Mesendoderm (in vitro differentiated cells): ENCODE measurements around the gene CAPZB.

Source experiments
- DNase-seq: peaks from one replicate; pipeline ENCODE4 v3.0.0; 2013
- H2AK5ac ChIP-seq: 2 replicates; pipeline ENCODE4 v1.6.1; 2013; ENCODE audit warnings: low read length, inconsistent platforms
- H2BK120ac ChIP-seq: 2 replicates; pipeline ENCODE4 v1.6.1; 2013; ENCODE audit warnings: low read depth, mild to moderate bottlenecking, low read length, moderate library complexity, mixed read lengths
- H2BK15ac ChIP-seq: replicated peaks from 2 replicates; pipeline ENCODE4 v1.6.1; 2013; ENCODE audit warnings: low read depth, mild to moderate bottlenecking, moderate library complexity
- H2BK5ac ChIP-seq: 2 replicates; pipeline ENCODE4 v1.6.1; 2013; ENCODE audit warnings: low read length, inconsistent platforms
- H3K18ac ChIP-seq: 2 replicates; pipeline ENCODE4 v1.6.1; 2013; ENCODE audit warnings: mild to moderate bottlenecking, low read length, mixed read lengths
- H3K23ac ChIP-seq: one replicate; pipeline ENCODE4 v1.6.1; 2013; ENCODE audit warnings: low read length
- H3K27ac ChIP-seq: 2 replicates; pipeline ENCODE4 v1.5.1; 2013; ENCODE audit warnings: low read depth, mild to moderate bottlenecking, inconsistent platforms, low read length, moderate library complexity
- H3K27me3 ChIP-seq: 2 replicates; pipeline ENCODE4 v1.6.1; 2013; ENCODE audit warnings: low read length, control low read depth, mild to moderate bottlenecking, inconsistent platforms; ENCODE audit not compliant: insufficient read depth, poor library complexity
- H3K36me3 ChIP-seq: 2 replicates; pipeline ENCODE4 v1.6.1; 2013; ENCODE audit warnings: low read length, inconsistent platforms; ENCODE audit not compliant: control insufficient read depth, insufficient read depth
- H3K4ac ChIP-seq: one replicate; pipeline ENCODE4 v1.6.1; 2013; ENCODE audit warnings: low read depth, mild to moderate bottlenecking, low read length, moderate library complexity
- H3K4me1 ChIP-seq: 2 replicates; pipeline ENCODE4 v1.6.1; 2013; ENCODE audit warnings: low read depth, low read length, inconsistent platforms; ENCODE audit not compliant: control insufficient read depth
- H3K4me2 ChIP-seq: 2 replicates; pipeline ENCODE4 v1.6.1; 2013; ENCODE audit warnings: low read length
- H3K4me3 ChIP-seq: 2 replicates; pipeline ENCODE4 v1.5.1; 2013; ENCODE audit warnings: mild to moderate bottlenecking, low read length
- H3K56ac ChIP-seq: one replicate; pipeline ENCODE4 v1.6.1; 2013; ENCODE audit warnings: low read length
- H3K79me1 ChIP-seq: 2 replicates; pipeline ENCODE4 v1.6.1; 2013; ENCODE audit warnings: low read length, inconsistent platforms
- H3K79me2 ChIP-seq: 2 replicates; pipeline ENCODE4 v1.6.1; 2013; ENCODE audit warnings: mild to moderate bottlenecking, low read length; ENCODE audit not compliant: control insufficient read depth, insufficient read depth
- H3K9ac ChIP-seq: 2 replicates; pipeline ENCODE4 v1.6.1; 2013; ENCODE audit warnings: low read length, inconsistent platforms
- H4K5ac ChIP-seq: one replicate; pipeline ENCODE4 v1.6.1; 2013; ENCODE audit warnings: low read length
- H4K8ac ChIP-seq: one replicate; pipeline ENCODE4 v1.6.1; 2013; ENCODE audit warnings: low read depth, mild to moderate bottlenecking, control low read depth, low read length, moderate library complexity
- WGBS: extraction: QIAGEN DNeasy Blood & Tissue Kit; methylation state at CpG from one replicate; pipeline ENCODE4 v1.1.7; 2013; ENCODE audit warnings: low lambda C conversion rate, missing lambda C conversion rate; ENCODE audit not compliant: insufficient coverage; ENCODE audit errors: extremely low coverage; 5-methylcytosine and 5-hydroxymethylcytosine counted together

The CAPZB gene

GRCh38 chr1:19443326-19443725 lies 42.0 kb downstream of the CAPZB start:
- Histone ChIP-seq H3K56ac (no peak overlapping the region), H3K27ac (no peak overlapping the region)

GRCh38 chr1:19442154-19443096 lies 42.9 kb downstream of the CAPZB start:
- H3K4ac ChIP-seq, result no peak overlapping the region
- H3K36me3 ChIP-seq, result no peaks in the 10 kb centered on the region
- H3K4me3 ChIP-seq, result no peak overlapping the region
- no peak overlapping the region for H2AK5ac ChIP-seq
- no peak overlapping the region for H3K56ac ChIP-seq
- no peaks in the 10 kb centered on the region for H3K4me1 ChIP-seq
- no peak overlapping the region for H3K18ac ChIP-seq
- no peak overlapping the region for H4K5ac ChIP-seq
- DNase-seq, result no peak
- no peak overlapping the region for H2BK15ac ChIP-seq
- H2BK120ac ChIP-seq, result no peak overlapping the region
- no peaks in the 10 kb centered on the region for H3K27me3 ChIP-seq
- H3K9ac ChIP-seq, result no peak overlapping the region
- no peak overlapping the region for H3K4me2 ChIP-seq
- H3K79me1 ChIP-seq, result peaks cover 37% of the 10 kb centered on the region
- peaks cover 76% of the 10 kb centered on the region for H3K79me2 ChIP-seq
- no CpG with 5 or more reads among the region's 22 CpGs for WGBS
- no peak overlapping the region for H2BK5ac ChIP-seq
- no peak overlapping the region for H3K27ac ChIP-seq
- no peak overlapping the region for H4K8ac ChIP-seq
- H3K23ac ChIP-seq, result no peak overlapping the region

More at GRCh38 chr1:19443326-19443725, 42.0 kb downstream of the CAPZB start:
- no CpG with 5 or more reads among the region's 4 CpGs for WGBS
- Histone ChIP-seq H4K8ac (no peak overlapping the region), H2AK5ac (no peak overlapping the region), H3K27me3 (no peaks in the 10 kb centered on the region), H3K36me3 (no peaks in the 10 kb centered on the region), H3K9ac (no peak overlapping the region), H2BK120ac (no peak overlapping the region), H3K4me3 (no peak overlapping the region), H3K4me2 (no peak overlapping the region), H4K5ac (no peak overlapping the region), H2BK5ac (no peak overlapping the region), H2BK15ac (no peak overlapping the region), H3K79me1 (peaks cover 37% of the 10 kb centered on the region), H3K4ac (no peak overlapping the region), H3K18ac (no peak overlapping the region), H3K4me1 (no peaks in the 10 kb centered on the region), H3K23ac (no peak overlapping the region), H3K79me2 (peaks cover 76% of the 10 kb centered on the region)
- no peak for DNase-seq

GRCh38 chr1:19441048-19441780 lies 44.1 kb downstream of the CAPZB start:
- Histone ChIP-seq H3K79me1 (peaks cover 40% of the 10 kb centered on the region), H2AK5ac (no peak overlapping the region), H3K79me2 (peaks cover 80% of the 10 kb centered on the region), H3K56ac (no peak overlapping the region), H2BK15ac (no peak overlapping the region), H3K27me3 (no peaks in the 10 kb centered on the region), H4K5ac (no peak overlapping the region), H3K4me3 (no peak overlapping the region), H3K27ac (no peak overlapping the region), H4K8ac (no peak overlapping the region), H2BK120ac (no peak overlapping the region), H3K4ac (no peak overlapping the region), H3K4me2 (no peak overlapping the region), H3K23ac (no peak overlapping the region), H3K36me3 (no peaks in the 10 kb centered on the region), H3K18ac (no peak overlapping the region), H3K9ac (no peak overlapping the region), H2BK5ac (no peak overlapping the region), H3K4me1 (no peaks in the 10 kb centered on the region)
- DNase-seq, result no peak
- WGBS, result no CpG with 5 or more reads among the region's 11 CpGs

DNA sequence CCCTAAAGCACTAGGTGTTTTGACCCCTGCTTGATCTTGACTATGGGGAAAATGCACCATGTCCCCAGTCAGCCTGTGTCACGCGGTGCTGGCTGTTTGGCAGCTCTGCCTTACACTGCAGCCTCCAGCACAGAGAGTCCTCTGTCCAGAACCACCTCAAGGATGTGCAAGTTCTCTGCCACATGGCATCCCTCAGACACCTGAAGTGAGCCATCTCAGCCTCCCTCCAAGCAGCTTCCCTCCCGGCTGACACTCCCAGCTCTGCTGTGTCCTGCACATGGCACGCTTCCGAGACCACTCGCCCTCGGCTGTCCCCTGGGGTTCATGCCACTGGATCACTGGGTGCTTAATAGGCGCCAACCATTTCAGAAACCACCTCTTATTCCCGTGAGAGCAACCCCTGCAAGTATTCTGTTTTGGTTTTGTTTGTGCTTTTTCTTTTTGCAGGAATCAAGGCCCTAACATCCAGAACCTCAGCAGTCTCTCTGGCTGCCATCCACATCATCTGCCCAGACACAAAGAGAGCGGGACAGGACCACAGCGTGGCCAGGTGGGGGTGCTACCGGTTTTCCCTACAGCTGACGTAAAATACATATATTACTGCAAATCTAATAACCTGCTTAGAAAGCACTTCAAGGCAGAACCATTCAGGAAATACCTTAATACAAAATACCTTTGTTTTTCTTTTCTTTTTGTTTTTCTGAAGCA lies 45.7 kb downstream of the CAPZB start:
- peak; percentile 40 for DNase-seq
- Histone ChIP-seq H3K79me2 (peaks cover 83% of the 10 kb centered on the region), H2BK5ac (no peak overlapping the region), H3K4ac (no peak overlapping the region), H3K4me3 (no peak overlapping the region), H4K5ac (no peak overlapping the region), H3K18ac (no peak overlapping the region), H3K9ac (no peak overlapping the region), H3K4me2 (no peak overlapping the region), H3K27me3 (no peaks in the 10 kb centered on the region), H2BK120ac (no peak overlapping the region), H3K79me1 (peaks cover 49% of the 10 kb centered on the region), H3K27ac (no peak overlapping the region), H2AK5ac (no peak overlapping the region), H4K8ac (no peak overlapping the region), H3K23ac (no peak overlapping the region), H2BK15ac (no peak overlapping the region), H3K56ac (no peak overlapping the region), H3K4me1 (no peaks in the 10 kb centered on the region), H3K36me3 (no peaks in the 10 kb centered on the region)
- no CpG with 5 or more reads among the region's 13 CpGs for whole genome bisulfite sequencing

DNA sequence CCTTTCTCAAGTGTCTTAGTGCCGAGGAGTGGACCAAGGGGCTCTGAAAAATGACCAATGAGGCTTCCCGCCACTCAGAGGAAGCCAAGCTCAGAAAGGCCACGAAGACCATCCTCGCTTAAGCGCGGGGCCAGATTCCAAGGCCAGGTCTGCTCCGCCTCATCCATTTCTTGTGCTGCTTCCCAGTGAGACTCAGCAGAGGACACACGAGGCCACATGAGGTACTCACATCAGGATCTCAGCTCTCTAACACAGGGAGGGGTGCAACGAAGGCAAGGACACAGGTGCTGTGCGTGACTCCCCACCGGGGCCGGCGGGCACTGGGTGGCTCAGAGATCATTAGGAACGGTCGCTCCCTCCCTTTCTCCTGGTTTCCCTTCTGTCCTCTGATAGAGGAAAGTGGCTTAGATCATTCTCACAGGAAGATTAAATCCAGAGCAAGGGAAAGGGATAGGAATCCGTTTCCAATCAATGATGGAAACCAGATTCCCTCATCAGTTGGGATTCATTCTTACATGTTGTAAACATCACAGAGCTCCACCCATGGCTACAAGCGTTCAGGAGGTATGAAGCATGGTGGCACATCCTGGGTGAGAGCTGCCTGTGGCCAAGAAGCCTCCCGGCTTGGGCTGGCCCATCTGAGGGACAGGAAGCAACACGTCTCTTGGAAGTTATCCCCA lies 46.7 kb downstream of the CAPZB start:
- Histone ChIP-seq H3K27ac (no peak overlapping the region), H3K9ac (no peak overlapping the region), H3K36me3 (no peaks in the 10 kb centered on the region), H3K4me3 (no peak overlapping the region), H3K56ac (no peak overlapping the region), H4K8ac (no peak overlapping the region), H3K23ac (no peak overlapping the region), H2BK15ac (no peak overlapping the region), H3K79me1 (peaks cover 50% of the 10 kb centered on the region), H3K4me1 (no peaks in the 10 kb centered on the region), H2BK120ac (no peak overlapping the region), H3K4ac (no peak overlapping the region), H4K5ac (no peak overlapping the region), H2AK5ac (no peak overlapping the region), H3K27me3 (no peaks in the 10 kb centered on the region), H2BK5ac (no peak overlapping the region), H3K18ac (no peak overlapping the region), H3K4me2 (no peak overlapping the region), H3K79me2 (peaks cover 83% of the 10 kb centered on the region)
- WGBS, result no CpG with 5 or more reads among the region's 19 CpGs
- DNase-seq, result no peak
